HCT116 (cell line): ENCODE data around the gene SH3BP1. TPM values are rescaled to one million over a fixed set of nuclear protein-coding genes. Genes with fewer than 3 reads are reported as not detected.

Experiments
- ATAC-seq: fragments of 200-7000 bp; cut with Tn5 transposase; 2 replicates; pipeline ENCODE4 v1.9.1; 2020; ENCODE audit warnings: mild to moderate bottlenecking, moderate library complexity
- BruUV-seq: library from RNA; stranded (reverse); fragments of 400-500 nt; replicated peaks from 2 replicates; lab custom pipeline; 2021; lab: Mats Ljungman, UMichigan
- CTCF ChIA-PET: fragments of 300-600 bp; sonication (Branson Sonifier 250); formaldehyde crosslinking; loops from one replicate; lab custom pipeline; 2021; ENCODE audit warnings: antibody characterized with exemption; lab: Charles Lee
- POLR2A ChIA-PET: fragments of 300-600, 350-600 bp; sonication (Branson Sonifier 250); formaldehyde crosslinking; loops from one replicate; lab custom pipeline; 2021; ENCODE audit warnings: antibody characterized with exemption; lab: Charles Lee
- RAD21 ChIA-PET, 2 experiments: fragments of 300-600 bp; sonication (Branson Sonifier 250); formaldehyde crosslinking; loops; one replicate each; lab custom pipeline; 2023; ENCODE audit warnings: low total read pairs in 2 of 2; ENCODE audit not compliant: uncharacterized antibody in 2 of 2, unreplicated experiment in 2 of 2, low non-redundant PET in 1 of 2; lab: Charles Lee
- DNase-seq: peaks from one replicate; pipeline ENCODE4 v3.0.0-alpha.2; 2010; ENCODE audit warnings: low read depth, low spot score
- H2AFZ ChIP-seq: fragments of 200-600 bp; shearing (Covaris generic), sonication (generic); 2 replicates; pipeline ENCODE4 v1.6.1; 2017; ENCODE audit warnings: low read depth, mixed run types, mixed read lengths, antibody characterized with exemption, low read length; ENCODE audit not compliant: poor library complexity, severe bottlenecking
- H3K27ac ChIP-seq: 2 replicates; pipeline ENCODE4 v1.5.1; 2012; ENCODE audit warnings: low read depth, low read length
- H3K27me3 ChIP-seq: fragments of 200-600 bp; sonication (generic); 2 replicates; pipeline ENCODE4 v1.6.1; 2016; ENCODE audit warnings: mixed run types, low read length, mixed read lengths; ENCODE audit not compliant: insufficient read depth
- H3K36me3 ChIP-seq, 2 experiments: fragments of 200-500 bp in 1 of 2; fragments of 200-600 bp in 1 of 2; sonication (Bioruptor generic) in 1 of 2; sonication (generic) in 1 of 2; 2 replicates each; pipeline versions ENCODE4 v1.5.1 to v1.6.1; 2014 to 2016; ENCODE audit warnings: low read length in 2 of 2, inconsistent platforms in 1 of 2, mixed read lengths in 1 of 2, mixed run types in 1 of 2; ENCODE audit not compliant: insufficient read depth in 2 of 2, control insufficient read depth in 1 of 2
- H3K4me1 ChIP-seq, 2 experiments: fragments of 200-600 bp in 1 of 2; sonication (generic) in 1 of 2; 2 replicates each; pipeline versions ENCODE4 v1.5.1 to v1.6.1; 2012 to 2017; ENCODE audit warnings: low read length in 2 of 2, inconsistent platforms in 1 of 2, mild to moderate bottlenecking in 1 of 2, mixed read lengths in 1 of 2, mixed run types in 1 of 2, moderate library complexity in 1 of 2; ENCODE audit not compliant: insufficient read depth in 2 of 2, control insufficient read depth in 1 of 2
- H3K4me2 ChIP-seq: fragments of 200-600 bp; sonication (generic); 2 replicates; pipeline ENCODE4 v1.6.1; 2017; ENCODE audit warnings: mixed run types, low read length, mixed read lengths
- H3K4me3 ChIP-seq, 2 experiments: fragments of 200-600 bp in 1 of 2; sonication (generic) in 1 of 2; replicated peaks in 1 of 2; 2 replicates each; pipeline ENCODE4 v1.5.1; 2011 to 2016; ENCODE audit warnings: low read length in 2 of 2, control low read depth in 1 of 2, low read depth in 1 of 2, mild to moderate bottlenecking in 1 of 2, mixed read lengths in 1 of 2, mixed run types in 1 of 2
- H3K79me2 ChIP-seq: fragments of 200-600 bp; sonication (generic); 2 replicates; pipeline ENCODE4 v1.6.1; 2017; ENCODE audit warnings: mild to moderate bottlenecking, mixed run types, low read length, moderate library complexity, mixed read lengths; ENCODE audit not compliant: insufficient read depth
- H3K9ac ChIP-seq: fragments of 200-600 bp; sonication (generic); 2 replicates; pipeline ENCODE4 v1.6.1; 2016; ENCODE audit warnings: low read length, mixed read lengths
- H3K9me2 ChIP-seq: fragments of 200-600 bp; sonication (generic), shearing (Covaris generic); 2 replicates; pipeline ENCODE4 v1.6.1; 2017; ENCODE audit warnings: mixed run types, mild to moderate bottlenecking, moderate library complexity; ENCODE audit not compliant: insufficient read depth
- H3K9me3 ChIP-seq, 2 experiments: fragments of 200-500 bp in 1 of 2; fragments of 200-600 bp in 1 of 2; sonication (Bioruptor generic) in 1 of 2; sonication (generic) in 1 of 2; 2 replicates each; pipeline ENCODE4 v1.6.1; 2014 to 2017; ENCODE audit warnings: low read length in 2 of 2, mixed read lengths in 2 of 2, inconsistent platforms in 1 of 2, low read depth in 1 of 2, mild to moderate bottlenecking in 1 of 2, mixed run types in 1 of 2, moderate library complexity in 1 of 2; ENCODE audit not compliant: control insufficient read depth in 1 of 2, insufficient read depth in 1 of 2
- H4K20me1 ChIP-seq: fragments of 200-600 bp; sonication (generic), shearing (Covaris generic); 2 replicates; pipeline ENCODE4 v1.6.1; 2017; ENCODE audit warnings: mixed run types, mild to moderate bottlenecking, moderate library complexity; ENCODE audit not compliant: insufficient read depth
- ATF3 ChIP-seq: IDR thresholded peaks from 2 replicates; pipeline ENCODE4 v1.6.1; 2012
- CBX3 ChIP-seq: IDR thresholded peaks from 2 replicates; pipeline ENCODE4 v1.6.1; 2012; ENCODE audit warnings: low read depth
- CTCF ChIP-seq, 3 experiments: fragments of 200-600 bp in 1 of 3; sonication (generic) in 1 of 3; IDR thresholded peaks in 2 of 3; conservative IDR thresholded peaks in 1 of 3; 2 replicates each; pipeline ENCODE4 v1.5.1; 2012 to 2017; ENCODE audit warnings: low read depth in 2 of 3, low read length in 2 of 3, antibody characterized with exemption in 1 of 3, borderline replicate concordance in 1 of 3, control low read depth in 1 of 3, mild to moderate bottlenecking in 1 of 3, mixed read lengths in 1 of 3, mixed run types in 1 of 3, moderate library complexity in 1 of 3; ENCODE audit not compliant: insufficient read depth in 1 of 3
- EGR1 ChIP-seq: IDR thresholded peaks from 2 replicates; pipeline ENCODE4 v1.6.1; 2012; ENCODE audit warnings: low read depth
- EZH2phosphoT487 ChIP-seq: fragments of 200-600 bp; IDR thresholded peaks from 2 replicates; pipeline ENCODE4 v1.6.1; 2018; ENCODE audit warnings: antibody characterized with exemption, borderline replicate concordance
- FOSL1 ChIP-seq: IDR thresholded peaks from 2 replicates; pipeline ENCODE4 v1.6.1; 2012; ENCODE audit warnings: low read depth
- MAX ChIP-seq: IDR thresholded peaks from 2 replicates; pipeline ENCODE4 v1.6.1; 2012
- POLR2A ChIP-seq: IDR thresholded peaks from 2 replicates; pipeline ENCODE4 v1.7.0; 2011; ENCODE audit warnings: borderline replicate concordance; ENCODE audit not compliant: insufficient read depth, insufficient read length; ENCODE audit errors: extremely low read depth
- REST ChIP-seq: IDR thresholded peaks from 2 replicates; pipeline ENCODE4 v1.6.1; 2012; ENCODE audit warnings: low read depth
- SIN3A ChIP-seq: IDR thresholded peaks from 2 replicates; pipeline ENCODE4 v1.6.1; 2012; ENCODE audit warnings: low read depth
- SP1 ChIP-seq: IDR thresholded peaks from 2 replicates; pipeline ENCODE4 v1.6.1; 2012; ENCODE audit warnings: low read depth
- TCF7L2 ChIP-seq: IDR thresholded peaks from 2 replicates; pipeline ENCODE4 v1.7.0; 2011; ENCODE audit warnings: borderline replicate concordance, inconsistent platforms; ENCODE audit not compliant: insufficient read depth, insufficient read length; ENCODE audit errors: extremely low read depth
- YY1 ChIP-seq: IDR thresholded peaks from 2 replicates; pipeline ENCODE4 v1.6.1; 2011; ENCODE audit warnings: low read length, low read depth, moderate library complexity, mild to moderate bottlenecking; ENCODE audit not compliant: insufficient replicate concordance; ENCODE audit errors: extremely low read depth
- ZFX ChIP-seq: fragments of 450-650 bp; IDR thresholded peaks from 2 replicates; pipeline ENCODE4 v1.6.1; 2017
- intact Hi-C: fragments of 100-400 bp; cut with micrococcal nuclease; formaldehyde crosslinking; loops from 2 replicates; pipeline ENCODE4 v1.10.0; 2022
- total RNA-seq: library from RNA; stranded (reverse); gene quantifications from one replicate; pipeline ENCODE4 v1.2.1, GENCODE V29; 2021; ENCODE audit not compliant: unreplicated experiment

Gene SH3BP1
- total RNA-seq, 1 experiment from 2014 or later: 48.4 TPM

- intact Hi-C loops: no loop called here
- no TSS peak for BruUV-seq
- ChIA-PET POLR2A (no interaction called here), CTCF (interaction anchor here (1.5 kb wide), 1 partner anchor 17 kb away, joined by 7 read pairs; no protein-coding TSS in a partner anchor), RAD21 (no interaction called here)
- H3K79me2 ChIP-seq: no peaks in the 10 kb centered on the region
- no peaks in the 10 kb centered on the region for H3K9me3 ChIP-seq
- H3K4me3 ChIP-seq: no peak overlapping the region
- H3K27me3 ChIP-seq: no peaks in the 10 kb centered on the region
- H3K9ac ChIP-seq: no peak overlapping the region
- no peaks in the 10 kb centered on the region for H4K20me1 ChIP-seq
- peaks cover 9 to 13% of the 10 kb centered on the region in 2 experiments; a peak in 3 of 4 replicates for H3K36me3 ChIP-seq
- DNase-seq: no peak
- TF ChIP-seq TCF7L2: no peak
- TF ChIP-seq ATF3: no peak
- no peak for TF ChIP-seq CBX3
- no peak for TF ChIP-seq SP1
- no peak for TF ChIP-seq EZH2phosphoT487
- TF ChIP-seq MAX: no peak
- no peak for TF ChIP-seq REST
- TF ChIP-seq SIN3A: no peak
- TF ChIP-seq YY1: no peak
- TF ChIP-seq EGR1: no peak
- no peak for TF ChIP-seq POLR2A
- TF ChIP-seq CTCF (IDR thresholded peaks at IDR 0.05 in 2 of 3, conservative IDR thresholded peaks at IDR 0.05 in 1 of 3; ENCODE audit: borderline replicate concordance in 1 of 3, insufficient read depth in 1 of 3, low read depth in 2 of 3, low read length in 2 of 3): no peak
- no peak for TF ChIP-seq ZFX
- no peak for TF ChIP-seq FOSL1
- no peaks in the 10 kb centered on the region for H3K9me2 ChIP-seq
- H3K4me1 ChIP-seq: no peaks in the 10 kb centered on the region; a peak in 1 of 4 replicates
- H2AFZ ChIP-seq: no peak overlapping the region
- ATAC-seq: no peak
- no peak overlapping the region for H3K27ac ChIP-seq
- H3K4me2 ChIP-seq: no peak overlapping the region
Measured at GRCh38 chr22:37626144-37626543, 13.3 kb upstream of the SH3BP1 start.
